Loucy (cell line): ENCODE results near the gene MPDZ.

Experiments used
- EZH2phosphoT487 ChIP-seq: fragments of 200-600 bp; IDR thresholded peaks from 2 replicates; pipeline ENCODE4 v1.6.1; 2018; ENCODE audit warnings: antibody characterized with exemption, mild to moderate bottlenecking, moderate library complexity, borderline replicate concordance
- TF ChIP-seq, protein P1 (sequence below): fragments of 200-600 bp; sonication (generic); conservative IDR thresholded peaks from 2 replicates; pipeline ENCODE4 v1.5.1; 2014; ENCODE audit warnings: mild to moderate bottlenecking, antibody characterized with exemption, low read length

DNA sequence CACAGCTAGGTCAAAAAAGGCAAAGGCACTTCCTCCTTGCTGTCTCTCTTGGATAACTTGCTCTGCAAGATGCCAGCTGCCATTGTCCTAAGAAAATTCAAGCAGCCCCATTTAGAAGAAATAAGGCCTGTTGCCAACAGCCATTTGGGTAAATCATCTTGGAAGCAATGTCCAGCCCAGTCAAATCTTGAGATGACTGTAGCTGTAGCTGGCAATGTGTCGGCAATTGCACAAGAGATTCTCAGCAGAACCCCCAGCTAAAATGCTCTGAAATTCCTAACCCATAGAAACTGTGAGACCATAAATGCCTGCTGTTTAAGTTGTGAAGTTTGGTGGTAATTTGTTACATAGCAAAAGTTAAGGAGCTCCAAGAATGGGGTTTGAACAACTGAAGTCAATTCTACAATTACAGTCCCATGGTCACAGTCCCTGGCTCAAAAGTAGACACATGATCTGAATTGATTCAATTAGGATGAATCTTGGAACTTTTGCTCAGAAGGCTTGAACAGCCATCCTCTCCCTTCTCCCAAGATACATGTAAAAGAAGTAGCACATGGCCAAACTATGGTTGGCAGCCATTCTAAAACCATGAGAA, 151.1 kb downstream of the MPDZ start:
- TF ChIP-seq, protein P1, sequence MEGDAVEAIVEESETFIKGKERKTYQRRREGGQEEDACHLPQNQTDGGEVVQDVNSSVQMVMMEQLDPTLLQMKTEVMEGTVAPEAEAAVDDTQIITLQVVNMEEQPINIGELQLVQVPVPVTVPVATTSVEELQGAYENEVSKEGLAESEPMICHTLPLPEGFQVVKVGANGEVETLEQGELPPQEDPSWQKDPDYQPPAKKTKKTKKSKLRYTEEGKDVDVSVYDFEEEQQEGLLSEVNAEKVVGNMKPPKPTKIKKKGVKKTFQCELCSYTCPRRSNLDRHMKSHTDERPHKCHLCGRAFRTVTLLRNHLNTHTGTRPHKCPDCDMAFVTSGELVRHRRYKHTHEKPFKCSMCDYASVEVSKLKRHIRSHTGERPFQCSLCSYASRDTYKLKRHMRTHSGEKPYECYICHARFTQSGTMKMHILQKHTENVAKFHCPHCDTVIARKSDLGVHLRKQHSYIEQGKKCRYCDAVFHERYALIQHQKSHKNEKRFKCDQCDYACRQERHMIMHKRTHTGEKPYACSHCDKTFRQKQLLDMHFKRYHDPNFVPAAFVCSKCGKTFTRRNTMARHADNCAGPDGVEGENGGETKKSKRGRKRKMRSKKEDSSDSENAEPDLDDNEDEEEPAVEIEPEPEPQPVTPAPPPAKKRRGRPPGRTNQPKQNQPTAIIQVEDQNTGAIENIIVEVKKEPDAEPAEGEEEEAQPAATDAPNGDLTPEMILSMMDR, result no peak
- TF ChIP-seq EZH2phosphoT487, result no peak
